ENCODE measurements around the gene CDH26. TPM values are rescaled to one million over a fixed set of nuclear protein-coding genes. Genes with fewer than 3 reads are reported as not detected.
A peak's percentile ranks its signal among the peaks of the same experiment; 100 is the strongest.

The CDH26 gene
- total and polyA plus RNA-seq, 4 donors = 0.99 to 5.0 (median 1.5) TPM

DNA sequence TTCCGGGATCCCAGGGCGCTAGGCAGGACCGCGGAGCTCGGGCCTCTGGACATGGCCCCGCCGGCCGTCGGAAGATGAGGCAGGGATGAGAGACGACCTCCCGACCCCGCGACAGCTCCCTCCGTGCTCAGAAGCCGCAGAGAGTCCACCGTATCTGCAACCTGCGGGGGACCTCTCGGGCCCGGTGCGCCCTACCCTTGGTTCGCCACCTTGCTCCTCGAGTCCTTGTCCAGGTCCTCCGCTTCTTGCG, 18.4 kb upstream of the CDH26 start:
- H3K9me3 ChIP-seq (ENCODE audit: control insufficient read depth, insufficient read depth, low read length) = no peaks in the 10 kb centered on the region
- peak overlapping the region; percentile 96 for H3K27ac ChIP-seq (ENCODE audit: low read depth, low read length)
- under 1% methylated on average over 22 of the region's 24 CpGs for WGBS (ENCODE audit: insufficient coverage)
- peaks cover 30% of the 10 kb centered on the region for H3K4me1 ChIP-seq (ENCODE audit: control insufficient read depth, insufficient read depth, low read length)
- peaks cover 17% of the 10 kb centered on the region for H3K36me3 ChIP-seq (ENCODE audit: control insufficient read depth, insufficient read depth, low read length)
- peak overlapping the region; percentile 83 for H3K4me3 ChIP-seq (ENCODE audit: low read depth, low read length)
- no peaks in the 10 kb centered on the region for H3K27me3 ChIP-seq (ENCODE audit: control insufficient read depth, insufficient read depth, low read length)
- DNase-seq (ENCODE audit: low read depth in 4 of 6, low spot score in 6 of 6) = no peak

DNA sequence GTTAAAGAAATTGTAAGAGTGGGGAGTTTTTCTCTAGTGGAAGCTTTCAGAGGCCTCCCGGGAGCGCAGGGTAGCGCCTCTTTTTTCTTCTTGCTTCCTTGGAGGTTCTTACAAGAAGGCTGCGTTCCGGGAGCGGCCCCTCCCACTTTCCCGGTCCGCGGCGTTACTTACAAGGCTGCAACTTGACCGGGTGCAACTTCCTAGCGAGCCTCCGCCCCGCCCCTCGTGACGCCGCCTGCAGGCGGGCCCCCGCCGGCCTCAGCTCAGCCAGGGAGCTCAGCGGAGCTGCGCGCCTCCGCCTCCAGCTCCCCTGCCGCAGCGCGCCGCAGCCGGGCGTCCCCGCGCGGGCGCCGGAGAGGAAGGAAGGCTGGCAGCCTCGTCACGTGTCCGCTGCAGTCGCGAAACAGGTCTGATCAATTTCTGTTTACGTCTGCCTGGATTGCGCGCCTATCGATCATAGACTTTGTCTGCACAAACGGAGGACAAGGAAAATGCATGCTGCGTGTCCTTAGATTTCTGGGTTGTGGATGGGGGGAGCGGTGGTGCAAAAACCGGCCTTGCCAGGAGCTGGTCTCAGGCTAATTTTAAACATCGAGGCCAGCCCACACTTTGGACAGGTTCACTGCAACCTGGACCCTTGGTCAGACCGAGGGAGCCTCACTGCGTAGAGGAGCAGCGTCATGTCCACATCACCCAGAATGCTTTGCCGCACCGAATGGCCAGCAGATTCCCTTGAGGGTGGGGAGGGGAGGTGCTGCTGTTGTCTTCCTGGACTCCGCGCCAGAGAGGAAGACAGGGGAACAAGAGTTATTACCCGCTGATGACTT, 17.9 kb upstream of the CDH26 start, which contains the start of the genes FAM217B and PPP1R3D:
FAM217B (plus strand) TSS at position 261 of the 827 bp plus-strand sequence. CDS start 3,555 bp downstream, outside the sequence.
PPP1R3D (minus strand) TSS at position 177 of the 827 bp plus-strand sequence. CDS start 374 bp downstream, outside the sequence.
- Histone ChIP-seq H3K9me3 (ENCODE audit: control insufficient read depth, insufficient read depth, low read length) (no peaks in the 10 kb centered on the region), H3K27me3 (ENCODE audit: control insufficient read depth, insufficient read depth, low read length) (no peaks in the 10 kb centered on the region), H3K4me3 (ENCODE audit: low read depth, low read length) (peak within 1 kb of the TSS; percentile 83), H3K36me3 (ENCODE audit: control insufficient read depth, insufficient read depth, low read length) (peaks cover 17% of the 10 kb centered on the region), H3K27ac (ENCODE audit: low read depth, low read length) (peak within 1 kb of the TSS; percentile 96), H3K4me1 (ENCODE audit: control insufficient read depth, insufficient read depth, low read length) (peaks cover 30% of the 10 kb centered on the region)
- 0% methylated on average over 57 of the region's 57 CpGs for WGBS (ENCODE audit: insufficient coverage)
- peak; percentile 76 to 97 (median 88) for DNase-seq (ENCODE audit: low read depth in 4 of 6, low spot score in 6 of 6)

DNA sequence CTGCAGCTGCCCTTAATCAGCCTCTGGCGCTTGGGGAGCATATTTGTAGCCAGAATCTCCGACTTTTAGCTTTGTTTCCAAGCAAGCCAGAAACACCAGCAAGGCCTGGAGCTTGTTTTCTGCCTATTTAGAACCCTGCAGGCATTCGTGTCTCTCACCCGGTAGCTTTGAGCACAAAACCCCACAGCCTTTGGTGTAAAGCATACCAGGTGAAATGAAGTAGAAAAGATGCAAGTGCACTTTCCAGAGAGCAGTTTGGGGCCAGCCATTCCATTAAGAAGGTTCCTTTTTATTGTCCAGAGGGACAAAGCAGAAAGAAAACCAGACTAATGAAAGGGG, 17.3 kb upstream of the CDH26 start:
- Histone ChIP-seq H3K27me3 (ENCODE audit: control insufficient read depth, insufficient read depth, low read length) (no peaks in the 10 kb centered on the region), H3K27ac (ENCODE audit: low read depth, low read length) (peak overlapping the region; percentile 96), H3K4me1 (ENCODE audit: control insufficient read depth, insufficient read depth, low read length) (peaks cover 30% of the 10 kb centered on the region), H3K9me3 (ENCODE audit: control insufficient read depth, insufficient read depth, low read length) (no peaks in the 10 kb centered on the region), H3K36me3 (ENCODE audit: control insufficient read depth, insufficient read depth, low read length) (peaks cover 17% of the 10 kb centered on the region), H3K4me3 (ENCODE audit: low read depth, low read length) (peak overlapping the region; percentile 83)
- DNase-seq (ENCODE audit: low read depth in 4 of 6, low spot score in 6 of 6) = peak in 1 of 6 donors; percentile 83
- 0% methylated on average over 4 of the region's 4 CpGs for WGBS (ENCODE audit: insufficient coverage)

DNA sequence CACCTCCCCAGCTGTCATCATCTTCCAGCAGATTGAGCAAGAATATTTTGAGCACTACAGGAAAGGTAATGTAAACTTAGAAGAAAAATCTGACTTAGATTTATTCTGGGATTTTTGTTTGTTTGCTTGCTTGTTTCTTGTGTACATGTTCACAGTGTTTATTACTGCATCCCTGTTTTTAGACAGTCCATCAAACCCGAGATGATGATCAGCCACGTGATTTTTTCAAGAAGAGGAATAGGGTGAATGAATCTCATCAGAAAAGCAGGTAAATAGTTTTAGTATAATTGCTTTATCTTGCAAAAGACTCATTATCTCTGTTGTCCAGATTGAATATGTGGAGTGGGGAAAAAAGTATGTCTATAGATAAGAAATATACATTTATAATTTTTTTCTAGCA, 16.0 kb upstream of the CDH26 start:
- Histone ChIP-seq H3K36me3 (ENCODE audit: control insufficient read depth, insufficient read depth, low read length) (peaks cover 17% of the 10 kb centered on the region), H3K27ac (ENCODE audit: low read depth, low read length) (no peak overlapping the region), H3K4me3 (ENCODE audit: low read depth, low read length) (no peak overlapping the region), H3K9me3 (ENCODE audit: control insufficient read depth, insufficient read depth, low read length) (no peaks in the 10 kb centered on the region), H3K4me1 (ENCODE audit: control insufficient read depth, insufficient read depth, low read length) (peaks cover 30% of the 10 kb centered on the region), H3K27me3 (ENCODE audit: control insufficient read depth, insufficient read depth, low read length) (no peaks in the 10 kb centered on the region)
- no peak for DNase-seq (ENCODE audit: low read depth in 4 of 6, low spot score in 6 of 6)
- no CpG with 5 or more reads among the region's 2 CpGs for WGBS (ENCODE audit: insufficient coverage)

DNA sequence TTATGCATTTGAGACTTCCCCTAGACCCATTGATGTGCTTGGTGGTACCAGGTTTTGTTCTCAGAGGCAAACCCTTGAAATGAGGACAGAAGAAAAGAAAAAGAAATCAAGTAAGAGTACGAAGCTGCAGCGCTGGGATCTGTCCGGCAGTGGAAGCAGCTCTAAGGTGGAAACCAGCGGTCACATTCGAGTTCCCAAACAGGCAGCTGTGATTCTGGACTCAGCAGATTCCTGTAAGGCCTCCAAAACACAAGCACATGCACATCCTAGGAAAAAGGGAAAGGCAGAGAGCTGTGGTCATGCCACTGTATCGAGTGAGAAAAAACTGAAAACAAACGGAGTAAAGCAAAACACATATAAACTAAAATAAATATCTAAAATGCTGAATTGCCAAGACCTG, 13.5 kb upstream of the CDH26 start:
- H3K27me3 ChIP-seq (ENCODE audit: control insufficient read depth, insufficient read depth, low read length) = no peaks in the 10 kb centered on the region
- H3K9me3 ChIP-seq (ENCODE audit: control insufficient read depth, insufficient read depth, low read length) = no peaks in the 10 kb centered on the region
- peaks cover 10% of the 10 kb centered on the region for H3K36me3 ChIP-seq (ENCODE audit: control insufficient read depth, insufficient read depth, low read length)
- DNase-seq (ENCODE audit: low read depth in 4 of 6, low spot score in 6 of 6) = no peak
- WGBS (ENCODE audit: insufficient coverage) = no CpG with 5 or more reads among the region's 7 CpGs
- H3K4me1 ChIP-seq (ENCODE audit: control insufficient read depth, insufficient read depth, low read length) = peaks cover 15% of the 10 kb centered on the region
- H3K27ac ChIP-seq (ENCODE audit: low read depth, low read length) = peak overlapping the region; percentile 16
- no peak overlapping the region for H3K4me3 ChIP-seq (ENCODE audit: low read depth, low read length)

DNA sequence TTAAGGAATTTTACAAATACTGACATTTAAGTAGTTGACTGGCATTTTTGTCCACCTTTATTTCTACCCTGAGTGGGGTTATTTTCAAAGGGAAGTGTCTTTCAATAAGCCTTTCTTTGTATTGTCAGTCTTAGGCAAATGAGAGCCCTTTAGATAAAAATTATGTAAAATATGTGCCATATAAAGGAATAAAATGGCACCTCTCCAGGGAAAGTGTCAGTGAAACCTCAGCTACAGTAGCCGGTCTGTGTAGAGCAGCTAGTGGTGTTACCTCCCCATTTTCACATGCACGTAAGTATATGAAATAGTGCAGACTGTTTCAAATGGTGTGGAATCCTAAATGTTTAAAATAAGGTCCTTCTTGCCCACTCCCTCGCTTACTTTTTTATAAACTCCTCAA, 13.0 kb upstream of the CDH26 start:
- H3K27me3 ChIP-seq (ENCODE audit: control insufficient read depth, insufficient read depth, low read length) = no peaks in the 10 kb centered on the region
- H3K4me1 ChIP-seq (ENCODE audit: control insufficient read depth, insufficient read depth, low read length) = peaks cover 11% of the 10 kb centered on the region
- H3K9me3 ChIP-seq (ENCODE audit: control insufficient read depth, insufficient read depth, low read length) = no peaks in the 10 kb centered on the region
- H3K27ac ChIP-seq (ENCODE audit: low read depth, low read length) = no peak overlapping the region
- H3K36me3 ChIP-seq (ENCODE audit: control insufficient read depth, insufficient read depth, low read length) = peaks cover 10% of the 10 kb centered on the region
- no CpG with 5 or more reads among the region's 3 CpGs for WGBS (ENCODE audit: insufficient coverage)
- H3K4me3 ChIP-seq (ENCODE audit: low read depth, low read length) = no peak overlapping the region
- no peak for DNase-seq (ENCODE audit: low read depth in 4 of 6, low spot score in 6 of 6)

DNA sequence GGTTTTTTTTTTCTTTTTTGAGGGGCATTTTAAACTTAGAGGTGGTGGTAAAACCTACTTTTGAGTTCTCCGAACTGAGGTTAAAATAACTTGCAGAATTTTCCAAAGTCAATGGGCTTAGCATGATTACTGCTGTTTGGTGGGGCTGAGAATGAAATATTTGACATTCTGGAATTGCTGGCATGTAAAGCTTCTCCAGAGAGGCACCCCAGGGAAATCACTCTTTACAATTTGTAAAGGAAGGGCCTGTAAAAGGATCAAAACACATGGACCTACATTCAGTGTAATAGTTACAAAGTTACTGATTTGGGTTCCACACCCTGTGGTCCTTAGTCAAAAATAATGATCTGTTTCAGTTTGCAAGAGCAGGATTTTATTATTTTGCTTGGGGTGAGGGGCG, 12.5 kb upstream of the CDH26 start:
- peaks cover 10% of the 10 kb centered on the region for H3K36me3 ChIP-seq (ENCODE audit: control insufficient read depth, insufficient read depth, low read length)
- no peaks in the 10 kb centered on the region for H3K9me3 ChIP-seq (ENCODE audit: control insufficient read depth, insufficient read depth, low read length)
- H3K27ac ChIP-seq (ENCODE audit: low read depth, low read length) = no peak overlapping the region
- no peak for DNase-seq (ENCODE audit: low read depth in 4 of 6, low spot score in 6 of 6)
- H3K27me3 ChIP-seq (ENCODE audit: control insufficient read depth, insufficient read depth, low read length) = no peaks in the 10 kb centered on the region
- WGBS (ENCODE audit: insufficient coverage) = no CpG with 5 or more reads among the region's 2 CpGs
- H3K4me3 ChIP-seq (ENCODE audit: low read depth, low read length) = no peak overlapping the region
- H3K4me1 ChIP-seq (ENCODE audit: control insufficient read depth, insufficient read depth, low read length) = peaks cover 8% of the 10 kb centered on the region

DNA sequence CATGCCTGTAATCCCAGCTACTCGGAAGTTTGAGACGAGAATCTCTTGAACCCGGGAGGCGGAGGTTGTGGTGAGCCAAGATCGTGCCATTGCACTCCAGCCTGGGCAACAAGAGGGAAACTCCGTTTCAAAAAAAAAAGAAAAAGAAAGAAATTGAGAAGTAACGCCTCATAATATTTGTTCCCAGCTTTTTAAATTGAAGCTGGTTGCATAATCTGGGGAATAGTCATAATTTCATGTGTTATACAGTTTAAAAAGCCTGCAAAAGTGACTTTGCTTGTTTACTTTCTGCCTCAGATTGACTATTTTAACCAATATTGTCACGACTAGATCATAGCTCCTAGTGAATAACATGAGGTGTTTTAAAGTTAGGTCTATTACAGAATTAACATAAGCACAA, 10.8 kb upstream of the CDH26 start:
- no peak overlapping the region for H3K27ac ChIP-seq (ENCODE audit: low read depth, low read length)
- H3K4me3 ChIP-seq (ENCODE audit: low read depth, low read length) = no peak overlapping the region
- no peaks in the 10 kb centered on the region for H3K27me3 ChIP-seq (ENCODE audit: control insufficient read depth, insufficient read depth, low read length)
- 85% methylated on average over 5 of the region's 8 CpGs for WGBS (ENCODE audit: insufficient coverage)
- H3K4me1 ChIP-seq (ENCODE audit: control insufficient read depth, insufficient read depth, low read length) = peaks cover 6% of the 10 kb centered on the region
- no peak for DNase-seq (ENCODE audit: low read depth in 4 of 6, low spot score in 6 of 6)
- no peaks in the 10 kb centered on the region for H3K9me3 ChIP-seq (ENCODE audit: control insufficient read depth, insufficient read depth, low read length)
- H3K36me3 ChIP-seq (ENCODE audit: control insufficient read depth, insufficient read depth, low read length) = peaks cover 10% of the 10 kb centered on the region

DNA sequence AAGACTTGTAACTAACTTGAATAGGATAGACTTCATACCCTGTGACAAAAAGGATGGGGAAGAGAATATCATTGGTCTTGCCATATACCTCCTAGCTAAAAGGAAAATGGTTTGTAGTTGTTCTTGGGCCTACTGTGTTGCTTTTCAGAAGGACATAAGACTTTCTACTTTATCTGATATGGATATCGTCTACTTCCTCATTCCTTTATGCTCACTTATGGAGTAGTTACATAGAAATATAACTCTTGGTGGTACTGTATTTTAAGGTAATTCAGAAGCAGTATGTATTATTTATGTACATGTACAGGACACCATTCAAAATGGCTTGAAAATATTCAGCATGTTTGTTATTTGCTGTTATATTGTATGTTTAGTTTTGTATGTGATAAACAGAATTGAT, 10.0 kb upstream of the CDH26 start:
- Histone ChIP-seq H3K36me3 (ENCODE audit: control insufficient read depth, insufficient read depth, low read length) (peaks cover 10% of the 10 kb centered on the region), H3K27me3 (ENCODE audit: control insufficient read depth, insufficient read depth, low read length) (no peaks in the 10 kb centered on the region), H3K9me3 (ENCODE audit: control insufficient read depth, insufficient read depth, low read length) (no peaks in the 10 kb centered on the region), H3K4me3 (ENCODE audit: low read depth, low read length) (no peak overlapping the region), H3K4me1 (ENCODE audit: control insufficient read depth, insufficient read depth, low read length) (peaks cover 6% of the 10 kb centered on the region), H3K27ac (ENCODE audit: low read depth, low read length) (no peak overlapping the region)
- DNase-seq (ENCODE audit: low read depth in 4 of 6, low spot score in 6 of 6) = no peak
- WGBS (ENCODE audit: insufficient coverage) = no CpG with 5 or more reads among the region's 1 CpG

All from spinal cord (tissue), 10 donors.